SH-SY5Y (cell line): Measurements from ENCODE around the gene UTS2B.

Experiments used
- GATA2 ChIP-seq: IDR thresholded peaks from 2 replicates; pipeline ENCODE4 v1.6.1; 2011; ENCODE audit warnings: mild to moderate bottlenecking, low read depth, low read length
- GATA3 ChIP-seq: IDR thresholded peaks from 2 replicates; pipeline ENCODE4 v1.6.1; 2011; ENCODE audit warnings: low read depth, mild to moderate bottlenecking, low read length, moderate library complexity

- TF ChIP-seq GATA3: no peak
- TF ChIP-seq GATA2: no peak
Measured at GRCh38 chr3:191307341-191307740, 23.0 kb downstream of the UTS2B start.
